HG03139 (cell line): ENCODE results near the gene KRTAP12-2.

Source experiments
- ATAC-seq: cut with Tn5 transposase; IDR thresholded peaks from one replicate; pipeline ENCODE4 v1.9.1; 2021; ENCODE audit not compliant: unreplicated experiment

Gene KRTAP12-2

DNA sequence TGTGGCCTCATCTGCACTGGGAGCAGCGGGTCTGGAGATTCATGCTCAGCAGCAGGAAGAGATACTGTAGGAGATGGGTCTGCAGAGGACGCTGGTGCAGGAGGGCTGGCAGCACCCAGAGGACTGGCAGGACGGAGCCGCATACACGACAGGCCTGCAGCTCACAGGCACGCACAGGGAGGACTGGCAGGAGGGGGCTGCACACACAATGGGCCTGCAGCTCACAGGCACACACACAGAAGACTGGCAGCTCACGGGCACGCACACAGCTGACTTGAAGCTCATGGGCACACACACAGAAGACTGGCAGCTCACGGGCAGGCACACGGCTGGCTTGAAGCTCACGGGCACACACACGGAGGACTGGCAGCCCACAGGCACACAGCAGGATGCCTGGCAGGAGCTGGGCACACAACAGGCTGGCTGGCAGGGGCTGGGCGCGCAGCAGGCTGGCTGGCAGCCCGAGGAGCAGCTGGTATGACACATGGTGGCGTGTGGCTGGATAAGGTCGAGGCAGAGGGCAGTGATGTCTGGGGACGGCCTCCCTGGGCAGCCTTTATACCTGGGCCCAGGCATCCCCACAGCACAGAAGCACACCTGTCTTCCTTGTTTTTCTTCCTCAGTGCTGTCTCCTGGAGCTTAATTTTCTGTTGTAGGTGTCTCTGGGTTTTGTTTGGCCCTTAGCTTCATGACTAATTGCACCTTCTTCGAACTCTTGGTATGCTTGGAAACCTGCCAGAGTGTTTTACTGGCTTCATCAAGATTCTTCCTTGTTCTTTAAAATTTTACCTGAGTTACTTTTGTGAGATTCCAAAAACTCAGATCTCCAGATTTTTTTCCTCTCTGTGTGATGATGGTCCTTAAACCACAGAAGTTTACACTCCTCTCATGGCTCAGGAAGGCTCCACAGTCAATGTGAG is at the start of gene KRTAP12-2:
Gene KRTAP12-2, minus strand, starts transcription at position 527 of the 920 bp plus-strand sequence. Its CDS starts 41 bp downstream, at position 486.
- ATAC-seq: no peak

- ATAC-seq: no peak
These were observed 48.2 kb upstream of the KRTAP12-2 start for GRCh38 chr21:44714905-44715304.

GRCh38 chr21:44713846-44714245 is 47.1 kb upstream of the KRTAP12-2 start:
- ATAC-seq: no peak

DNA sequence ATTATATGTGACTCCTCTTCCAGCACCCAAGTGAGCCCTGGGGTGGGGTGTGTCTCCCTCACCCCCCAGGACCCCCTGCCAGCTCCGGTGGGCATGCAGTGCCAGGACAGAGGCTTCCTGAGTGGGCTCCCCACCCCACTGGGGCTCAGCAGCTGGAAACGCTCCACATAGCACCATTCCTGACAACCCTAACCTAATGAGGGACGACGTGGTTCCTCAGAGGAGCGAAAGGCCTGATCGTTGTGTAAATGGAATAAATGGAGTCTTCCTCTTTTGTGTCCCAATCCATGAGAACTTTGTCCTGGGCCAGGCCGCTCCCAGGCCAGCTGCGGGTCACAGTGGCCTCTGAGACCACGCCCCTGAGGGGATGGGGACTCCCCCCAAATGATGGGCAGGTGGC is 46.4 kb upstream of the KRTAP12-2 start:
- no peak for ATAC-seq

DNA sequence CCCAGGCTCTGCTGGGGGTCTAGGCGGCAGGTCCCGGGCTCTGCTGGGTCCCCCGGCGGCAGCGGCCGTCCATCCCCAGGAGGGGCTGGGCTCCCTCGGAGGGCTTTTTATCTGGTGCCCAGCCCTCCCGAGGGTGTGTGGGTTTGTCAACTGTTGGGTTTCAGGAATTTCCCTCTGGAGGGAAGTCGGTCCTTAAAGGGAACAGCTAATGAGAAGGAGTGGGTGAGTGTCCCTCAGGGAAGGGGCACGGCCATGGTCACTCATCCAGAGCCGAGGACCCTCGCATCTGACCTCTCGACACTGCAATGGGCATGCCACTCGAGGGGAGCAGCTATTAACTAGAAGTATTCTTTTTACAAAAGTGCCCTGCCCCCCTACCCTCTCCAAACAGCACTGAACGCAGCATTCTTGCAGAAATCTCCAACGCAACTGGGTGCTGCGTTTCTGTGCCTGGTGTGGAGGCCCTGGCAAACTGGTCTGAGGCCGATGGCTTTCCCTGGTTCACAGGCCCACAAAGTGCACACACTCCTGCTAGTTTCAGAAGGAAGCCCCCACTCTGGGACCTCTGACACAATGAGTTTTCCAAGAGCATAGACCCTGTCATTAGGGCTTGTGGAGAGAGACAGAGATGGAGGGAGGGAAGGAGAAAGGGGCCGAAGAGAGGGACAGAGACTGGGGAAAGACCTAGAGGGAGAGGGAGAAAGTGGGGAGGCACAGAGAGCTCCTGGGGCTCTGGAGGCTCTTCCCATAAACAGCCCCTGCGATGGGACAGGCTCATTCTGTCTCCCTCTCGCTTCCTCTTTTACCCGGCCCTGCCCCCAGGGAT is 45.7 kb upstream of the KRTAP12-2 start:
- ATAC-seq: no peak

DNA sequence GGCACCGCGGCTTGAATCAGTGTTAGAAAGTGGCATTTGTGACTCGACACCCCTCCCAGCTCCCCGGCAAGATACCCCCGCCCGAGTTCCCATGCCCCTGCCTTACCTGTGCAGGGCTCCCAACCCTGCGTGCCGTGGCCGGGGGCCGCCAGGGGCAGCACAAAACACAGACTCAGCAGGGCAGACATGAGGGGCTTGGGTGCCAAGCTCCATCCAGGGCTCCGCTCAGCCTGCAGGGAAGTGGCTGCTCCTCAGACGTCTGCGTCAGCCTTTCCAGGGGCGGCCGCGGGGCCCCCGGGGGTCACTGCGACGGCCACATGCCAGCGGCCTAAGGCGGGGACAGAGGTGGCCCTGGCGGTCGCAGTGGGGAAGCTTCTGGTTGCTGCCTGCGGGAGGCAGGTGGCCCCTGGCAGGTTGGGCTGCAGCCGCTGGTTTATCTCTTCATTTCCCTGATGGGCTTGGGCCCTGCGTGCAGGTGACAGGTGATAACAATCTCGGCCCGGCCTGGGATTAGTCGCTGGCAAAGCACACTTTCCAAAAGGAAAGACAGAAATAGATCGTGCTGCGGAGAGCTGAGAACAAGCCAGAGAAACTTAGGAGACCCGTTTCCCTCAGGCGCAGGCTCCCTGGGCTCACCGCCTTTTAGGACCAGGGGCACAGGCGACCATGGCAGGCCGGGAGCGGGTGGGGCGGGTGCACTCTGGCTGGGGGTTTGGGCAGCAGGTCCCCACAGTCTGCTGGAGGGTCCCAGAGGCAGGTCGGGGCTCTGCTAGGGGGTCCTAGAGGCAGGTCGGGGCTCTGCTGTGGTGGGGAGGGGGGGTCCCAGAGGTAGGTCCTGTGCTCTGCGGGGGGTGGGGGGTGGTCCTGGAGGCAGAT is 44.8 kb upstream of the KRTAP12-2 start, which contains the start of gene TSPEAR:
Gene TSPEAR, minus strand, starts transcription at position 246 of the 876 bp plus-strand sequence. Its CDS starts 58 bp downstream, at position 188.
- ATAC-seq: no peak

DNA sequence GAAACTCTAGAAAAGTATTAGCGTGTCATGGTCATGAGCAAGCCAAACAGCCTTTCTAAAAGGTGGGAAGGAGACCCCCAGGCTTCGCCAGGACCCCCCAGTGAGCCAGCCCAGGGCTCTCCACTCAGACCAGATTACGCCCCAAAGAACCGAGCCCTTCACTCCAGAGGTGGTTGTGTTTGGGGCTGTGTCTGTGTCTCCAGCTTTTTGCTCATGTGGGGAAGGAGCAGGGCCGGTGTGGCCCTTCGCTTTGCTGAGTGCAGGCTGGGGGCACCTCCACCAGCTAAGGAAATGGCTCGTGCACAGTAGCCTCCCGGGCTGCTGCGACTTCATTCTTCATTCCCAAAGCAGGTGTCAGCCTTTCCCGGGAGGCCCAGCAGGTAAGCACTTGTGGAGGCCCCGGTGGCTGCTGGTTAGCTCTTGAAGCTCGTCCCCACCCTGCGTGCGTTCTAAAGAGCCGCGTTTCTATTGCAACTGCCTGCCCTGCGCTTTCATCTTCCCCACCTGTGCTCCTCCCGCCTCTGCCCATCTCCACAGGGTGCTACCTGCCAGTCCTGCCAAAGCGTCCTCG is 44.1 kb upstream of the KRTAP12-2 start:
- ATAC-seq: no peak

DNA sequence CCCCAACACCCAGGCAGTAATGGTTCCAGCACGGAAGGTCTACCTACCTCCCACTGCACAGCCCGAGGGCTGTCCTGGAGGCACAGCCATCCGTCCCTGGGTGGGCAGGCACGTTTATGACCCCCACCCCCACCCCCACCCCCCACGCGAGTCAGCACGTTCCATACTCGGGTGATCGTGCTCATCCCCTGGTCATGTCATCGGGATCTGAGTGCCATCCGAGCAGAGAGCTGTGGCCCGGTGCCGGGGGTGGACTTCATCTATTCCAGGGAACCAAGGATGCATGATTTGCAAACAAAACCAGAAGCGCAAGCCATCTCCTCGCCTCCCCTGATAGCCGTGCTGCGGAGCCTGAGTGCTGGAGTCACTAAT is 43.6 kb upstream of the KRTAP12-2 start:
- no peak for ATAC-seq

- no peak for ATAC-seq
These were observed 42.9 kb upstream of the KRTAP12-2 start for GRCh38 chr21:44709426-44710293.

GRCh38 chr21:44708866-44709425 is 42.2 kb upstream of the KRTAP12-2 start:
- ATAC-seq: no peak

- ATAC-seq: no peak
These were observed 41.6 kb upstream of the KRTAP12-2 start for GRCh38 chr21:44708213-44708865.

- no peak for ATAC-seq
These were observed 40.2 kb upstream of the KRTAP12-2 start for GRCh38 chr21:44706706-44707581.

GRCh38 chr21:44706026-44706705 is 39.4 kb upstream of the KRTAP12-2 start:
- no peak for ATAC-seq

GRCh38 chr21:44704636-44705001 is 37.9 kb upstream of the KRTAP12-2 start:
- no peak for ATAC-seq

DNA sequence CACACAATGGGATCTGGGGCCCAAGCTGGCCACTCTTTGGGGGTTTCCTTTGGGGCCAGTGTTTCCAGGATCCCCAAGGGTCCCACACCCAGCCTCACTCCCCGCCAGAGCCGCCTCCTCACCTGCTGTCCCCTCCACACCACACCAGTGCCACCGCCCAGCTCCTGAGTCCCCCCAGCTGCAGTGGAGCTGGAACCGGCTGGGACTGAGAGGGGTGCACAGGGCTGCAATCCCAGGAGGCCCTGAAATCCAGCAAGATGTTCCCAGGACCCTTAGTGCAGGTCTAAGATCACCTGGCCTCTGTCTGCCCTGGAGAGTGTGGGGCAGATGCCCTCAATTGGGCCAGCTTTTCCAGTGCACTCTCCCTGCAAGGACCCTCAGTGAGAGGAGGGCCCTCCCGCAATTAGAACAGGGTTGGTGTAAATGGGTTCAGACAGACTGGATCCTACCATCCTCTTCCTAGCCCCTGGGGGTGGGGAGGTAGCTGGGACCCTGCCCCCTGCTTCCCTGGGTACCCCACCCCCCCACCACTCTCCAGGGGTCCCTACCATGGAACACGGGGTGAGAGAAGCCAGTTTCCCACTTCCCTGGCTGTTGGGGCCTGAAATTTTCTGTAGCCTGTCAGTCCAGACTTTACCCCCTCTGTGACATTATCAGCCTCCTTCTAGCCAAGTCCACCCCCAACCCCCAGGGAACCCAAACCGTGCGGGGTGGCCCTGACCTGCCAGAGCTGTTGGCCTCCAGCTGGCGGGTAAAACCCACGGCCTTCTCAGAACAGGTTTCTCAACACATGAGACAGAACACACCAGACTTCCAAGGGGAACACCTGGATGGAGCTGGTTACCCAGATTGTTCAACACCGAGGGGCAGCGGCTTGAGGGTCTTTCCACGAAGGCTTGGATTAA is 37.3 kb upstream of the KRTAP12-2 start:
- no peak for ATAC-seq
